ENCODE results near the gene SSTR5.

SSTR5 gene

DNA sequence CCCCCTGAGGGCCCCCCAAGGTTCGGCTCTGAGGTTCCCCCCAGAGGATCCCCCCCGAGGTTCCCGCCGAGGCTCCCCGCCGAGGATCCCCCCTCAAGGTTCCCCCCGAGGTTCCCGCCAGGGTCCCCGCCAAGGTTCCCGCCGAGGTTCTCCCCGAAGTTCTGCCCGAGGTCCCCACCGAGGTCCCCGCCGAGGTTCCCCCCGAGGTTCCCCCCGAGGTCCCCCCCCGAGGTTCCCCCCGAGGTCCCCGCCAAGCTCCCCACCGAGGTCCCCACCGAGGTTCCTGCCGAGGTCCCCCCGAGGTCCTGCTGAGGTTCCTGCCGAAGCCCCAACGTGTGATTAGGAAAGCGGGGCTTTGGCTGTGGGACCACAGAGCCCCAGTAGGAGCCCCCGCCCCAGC, 32.2 kb upstream of the SSTR5 start:
- DNase-seq: no peak

DNA sequence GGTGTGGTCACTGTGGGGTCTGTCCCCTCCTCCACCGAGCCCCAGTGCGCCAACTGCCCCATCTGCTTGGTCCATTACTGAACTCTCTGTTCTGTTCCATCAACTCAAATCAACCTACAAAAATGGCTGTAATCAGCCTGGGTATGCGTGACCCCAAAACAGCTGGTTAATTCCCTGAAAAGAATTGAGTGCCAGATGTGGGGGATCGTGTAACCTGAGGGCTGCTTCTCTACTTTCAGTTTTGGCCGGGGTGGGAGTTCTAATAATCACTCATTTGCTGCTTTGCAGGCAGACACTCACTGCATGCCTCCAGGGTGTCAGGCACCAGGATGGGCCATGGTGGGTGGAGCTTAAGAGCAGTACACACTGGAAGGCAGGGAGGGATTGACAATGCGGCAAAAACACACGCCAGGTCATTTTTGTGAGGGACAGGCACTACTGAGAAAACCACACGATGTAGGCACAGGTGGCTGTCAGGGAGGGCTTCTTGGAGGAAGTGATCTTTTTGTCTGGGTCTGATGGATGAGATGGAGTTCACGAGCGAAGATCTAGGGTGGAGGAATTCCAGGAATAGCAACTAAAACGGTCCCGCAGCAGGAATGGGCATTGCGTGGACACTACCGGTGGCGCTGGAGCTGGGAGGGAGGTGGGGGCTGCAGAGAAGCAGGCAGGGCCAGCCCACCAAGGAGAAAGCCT, 30.4 kb upstream of the SSTR5 start:
- no peak for DNase-seq

DNA sequence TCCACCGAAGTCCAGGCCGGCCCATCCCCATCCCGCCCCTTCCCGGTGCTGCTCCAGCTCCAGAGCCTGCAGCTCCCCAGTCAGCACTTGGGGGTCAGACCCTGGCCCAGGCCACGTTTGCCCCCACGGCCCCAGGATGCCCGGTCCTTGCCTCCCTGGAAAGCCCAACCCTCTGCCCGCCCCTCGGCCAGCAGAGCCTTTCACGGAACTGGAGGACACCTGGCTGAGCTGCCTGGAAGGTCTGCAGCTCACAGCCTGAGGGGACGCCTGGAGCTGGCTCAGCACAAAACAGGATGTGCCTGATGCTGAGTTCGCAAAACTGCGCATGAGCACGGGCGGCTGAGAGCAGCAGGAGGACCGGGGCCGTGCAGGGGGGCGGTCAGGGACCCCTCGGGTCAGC, 29.7 kb upstream of the SSTR5 start:
- no peak for DNase-seq

DNA sequence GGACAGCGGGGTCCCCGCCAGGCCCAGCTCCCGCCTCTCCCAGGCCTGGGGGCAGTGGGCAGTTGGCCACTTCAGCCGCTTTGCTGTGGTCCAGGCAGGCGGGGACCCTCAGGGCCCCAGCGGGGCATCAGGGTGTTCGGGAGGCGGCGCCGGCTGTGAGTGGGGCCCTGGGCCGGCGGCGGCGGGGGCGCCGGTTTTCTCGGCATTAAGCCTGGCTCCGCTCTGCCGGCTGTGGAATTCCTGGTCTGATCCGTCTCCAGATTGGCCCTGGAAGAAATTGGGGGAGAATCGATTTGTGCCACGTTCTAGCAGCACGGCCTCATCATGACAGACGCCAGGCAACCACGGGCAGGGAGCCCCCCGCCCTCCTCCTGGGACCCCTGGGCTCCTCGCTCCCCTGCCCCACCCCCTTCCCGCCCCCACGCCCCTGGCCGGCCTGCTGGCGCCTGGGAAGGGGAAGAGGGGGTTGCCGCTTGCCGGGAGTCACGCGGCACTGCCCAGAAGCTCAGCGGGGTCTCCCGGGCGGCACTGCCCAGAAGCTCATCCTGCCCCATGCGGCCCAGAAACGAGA, 28.6 kb upstream of the SSTR5 start:
- no peak for DNase-seq

DNA sequence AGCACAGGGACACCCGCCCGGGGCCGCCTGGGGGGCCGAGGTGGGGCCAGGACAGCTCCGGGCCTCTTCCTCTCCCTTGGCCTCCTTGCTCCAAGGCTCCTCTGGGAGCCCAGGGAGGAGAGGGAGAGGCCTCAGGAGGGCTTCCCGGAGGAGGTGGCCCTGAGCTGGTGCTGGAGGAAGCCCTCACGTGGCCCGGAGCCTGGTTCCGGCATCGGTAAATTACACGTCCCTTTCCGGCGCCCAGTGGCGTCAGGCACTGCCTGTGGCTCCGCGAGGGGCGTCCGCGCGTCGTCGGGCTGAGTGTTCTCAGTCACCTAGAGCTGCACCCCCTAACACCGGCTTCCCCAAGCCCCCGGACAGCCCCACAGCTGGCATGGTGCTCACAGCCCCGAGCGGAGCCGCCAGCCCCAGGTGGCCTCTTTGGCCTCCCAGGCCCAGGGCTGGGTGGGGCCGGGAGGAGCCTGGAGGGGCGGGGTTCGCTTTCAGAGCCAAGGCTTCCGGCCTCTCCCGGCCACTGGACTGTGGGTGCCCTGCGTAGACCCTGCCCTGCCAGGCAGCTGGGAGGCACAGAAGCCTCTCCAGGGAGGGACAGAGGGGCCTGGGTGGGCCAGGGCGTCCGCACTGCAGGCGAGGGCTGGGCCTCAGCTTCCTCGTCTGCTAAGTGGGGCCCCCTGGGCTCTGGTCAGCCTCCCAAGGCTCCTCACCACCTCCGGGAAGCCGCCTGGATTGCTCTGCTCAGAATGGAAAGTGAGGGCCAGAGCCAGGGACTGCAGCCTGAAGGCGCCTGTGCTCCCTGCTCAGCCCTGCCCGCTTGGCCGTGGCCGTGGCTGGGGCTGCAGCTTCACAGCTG, 27.9 kb upstream of the SSTR5 start:
- DNase-seq: no peak

DNA sequence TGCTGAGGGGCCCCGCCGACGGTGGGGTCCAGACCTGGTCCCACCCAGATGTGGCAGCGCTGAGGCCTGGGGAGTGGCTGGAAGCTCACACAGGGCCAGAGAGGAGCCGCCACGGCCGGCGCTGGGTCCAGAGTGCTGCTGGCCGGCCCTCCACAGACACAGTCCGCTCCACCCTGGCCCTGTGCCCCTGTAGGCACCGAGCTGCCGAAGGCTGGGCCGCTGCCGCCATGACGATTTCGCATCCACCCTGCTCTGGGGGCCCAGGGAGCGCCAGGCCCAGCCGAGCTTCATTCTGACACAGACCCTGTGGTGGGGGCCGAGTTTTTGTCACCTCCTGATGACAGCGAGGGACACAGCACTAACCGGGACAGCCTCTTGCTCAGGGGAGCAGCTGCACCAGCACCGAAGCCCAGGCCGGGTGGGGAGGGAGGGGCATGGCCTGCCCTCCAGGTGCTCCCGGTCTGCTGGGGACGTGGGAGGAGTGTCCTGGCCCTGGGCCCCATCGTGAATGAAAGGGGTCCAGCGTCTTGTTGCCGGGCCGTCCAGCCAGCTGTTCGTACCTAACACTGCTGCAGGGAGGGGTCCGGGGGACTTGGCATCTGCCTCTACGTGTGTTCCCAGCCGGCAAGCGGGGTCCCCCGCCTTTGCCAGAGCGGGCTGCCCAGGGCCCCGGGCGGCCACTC, 27.1 kb upstream of the SSTR5 start:
- no peak for DNase-seq

DNA sequence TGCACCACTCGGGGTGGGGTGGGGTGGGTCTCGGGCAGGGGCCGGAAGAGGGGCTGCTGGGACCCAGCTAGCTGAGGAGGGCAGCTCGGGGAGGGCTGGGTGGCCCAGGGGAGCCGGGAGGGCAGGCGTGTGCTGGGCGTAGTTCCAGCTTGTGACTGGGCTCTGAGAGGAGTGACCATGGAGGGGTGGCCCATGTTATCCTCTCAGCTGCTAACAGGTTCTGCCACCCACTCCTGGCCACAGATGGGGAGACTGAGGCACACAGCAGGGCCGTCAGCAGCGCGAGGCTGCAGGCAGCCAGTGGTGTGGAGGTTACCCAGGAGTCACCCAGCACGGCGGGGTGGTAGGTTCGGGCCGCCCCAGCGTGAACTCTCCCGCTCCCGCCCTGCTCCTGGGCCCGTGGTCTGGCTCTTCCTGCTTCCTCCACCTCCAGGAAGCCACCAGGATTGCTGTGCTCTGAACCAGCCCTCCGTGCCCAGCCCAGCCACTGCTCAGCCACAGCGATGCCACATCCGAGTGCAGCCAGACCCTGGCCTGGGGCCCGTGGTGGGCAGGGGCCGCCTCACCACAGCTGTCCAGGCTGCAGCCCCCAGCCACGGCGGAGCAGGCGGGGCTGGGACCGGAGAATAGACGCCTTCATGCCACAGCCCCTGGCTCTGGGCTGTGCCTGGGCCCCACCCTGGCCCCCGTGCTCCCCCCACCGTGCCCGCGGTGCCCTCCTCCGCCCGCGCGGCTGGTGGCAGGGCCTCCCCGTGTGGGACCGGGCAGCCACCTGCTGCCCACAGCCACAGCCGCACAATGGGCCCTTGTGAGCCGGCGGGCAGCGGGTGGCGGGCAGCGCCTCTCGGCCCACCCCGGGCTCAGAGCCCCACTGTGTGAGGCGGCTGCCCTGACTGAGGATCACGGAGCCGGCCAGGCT, 26.3 kb upstream of the SSTR5 start:
- no peak for DNase-seq

DNA sequence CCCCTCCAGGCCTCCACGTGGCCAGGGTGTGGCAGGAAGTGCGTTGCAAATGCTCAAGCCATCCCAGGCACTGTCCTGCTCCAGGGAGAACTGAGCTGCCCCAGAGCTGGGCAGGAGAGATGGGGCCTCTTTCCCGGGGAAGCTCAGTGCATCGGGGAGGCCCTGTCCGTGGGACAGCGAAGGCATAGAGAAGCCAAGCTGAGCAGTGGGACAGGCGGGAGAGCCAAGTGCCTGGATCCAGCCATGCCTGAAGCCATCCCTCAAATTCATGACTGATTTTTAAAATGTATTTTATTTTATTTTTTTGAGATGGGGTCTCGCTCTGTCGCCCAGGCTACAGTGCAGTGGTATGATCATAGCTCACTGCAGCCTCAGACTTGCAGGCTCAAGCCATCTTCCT, 25.4 kb upstream of the SSTR5 start:
- no peak for DNase-seq

DNA sequence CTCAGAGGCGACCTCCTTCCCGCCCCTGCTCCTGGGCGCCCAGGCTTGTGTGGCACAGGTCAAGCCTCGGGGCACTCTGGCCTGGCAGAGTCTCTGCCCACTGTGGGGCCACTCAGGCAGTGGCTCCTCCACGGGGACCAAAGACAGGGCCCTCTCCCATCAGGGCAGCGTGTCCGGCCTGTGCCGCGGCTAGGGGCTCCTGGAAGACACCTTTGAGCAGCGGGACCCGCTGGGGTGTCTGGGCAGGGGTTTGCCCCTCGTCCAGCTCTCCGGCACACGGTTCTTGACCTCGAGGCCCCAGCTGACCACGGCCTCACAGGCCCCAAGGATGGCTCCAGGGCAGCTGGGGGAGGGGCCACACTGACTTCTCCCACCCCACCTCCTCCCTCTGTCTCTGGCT, 24.7 kb upstream of the SSTR5 start:
- no peak for DNase-seq

DNA sequence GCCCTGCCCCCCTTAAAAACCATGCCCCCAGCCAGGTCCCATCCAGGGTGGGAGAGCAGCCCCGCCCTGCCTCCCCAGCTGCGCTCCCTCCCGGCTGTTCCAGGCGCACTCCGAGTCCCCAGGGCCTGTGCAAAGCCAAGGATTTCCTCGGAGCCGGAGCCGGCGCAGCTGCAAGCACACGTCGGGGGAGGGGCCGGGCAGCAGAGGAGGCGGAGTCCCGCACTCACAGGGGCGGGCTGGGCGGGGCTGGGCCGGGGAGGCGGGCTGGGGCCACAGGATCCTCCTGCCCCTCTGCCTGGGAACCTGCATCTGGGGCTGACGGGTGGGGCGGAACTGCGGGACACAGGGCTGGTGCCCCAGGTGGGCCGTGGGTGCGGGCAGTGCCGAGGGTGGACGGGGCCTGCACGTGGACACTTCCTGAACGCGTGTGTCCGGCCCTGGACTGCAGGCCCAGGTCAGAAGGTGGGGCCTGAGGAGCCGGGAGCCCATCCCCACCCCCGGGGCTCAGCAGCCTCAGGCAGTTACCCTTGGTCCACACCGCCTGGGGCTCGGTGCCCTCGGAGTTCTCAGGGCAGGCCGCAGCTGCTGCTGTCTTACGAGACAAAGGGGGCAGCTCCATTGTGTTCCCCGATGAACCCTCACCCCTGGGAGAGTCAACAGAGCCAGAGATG, 24.0 kb upstream of the SSTR5 start:
- DNase-seq: no peak

DNA sequence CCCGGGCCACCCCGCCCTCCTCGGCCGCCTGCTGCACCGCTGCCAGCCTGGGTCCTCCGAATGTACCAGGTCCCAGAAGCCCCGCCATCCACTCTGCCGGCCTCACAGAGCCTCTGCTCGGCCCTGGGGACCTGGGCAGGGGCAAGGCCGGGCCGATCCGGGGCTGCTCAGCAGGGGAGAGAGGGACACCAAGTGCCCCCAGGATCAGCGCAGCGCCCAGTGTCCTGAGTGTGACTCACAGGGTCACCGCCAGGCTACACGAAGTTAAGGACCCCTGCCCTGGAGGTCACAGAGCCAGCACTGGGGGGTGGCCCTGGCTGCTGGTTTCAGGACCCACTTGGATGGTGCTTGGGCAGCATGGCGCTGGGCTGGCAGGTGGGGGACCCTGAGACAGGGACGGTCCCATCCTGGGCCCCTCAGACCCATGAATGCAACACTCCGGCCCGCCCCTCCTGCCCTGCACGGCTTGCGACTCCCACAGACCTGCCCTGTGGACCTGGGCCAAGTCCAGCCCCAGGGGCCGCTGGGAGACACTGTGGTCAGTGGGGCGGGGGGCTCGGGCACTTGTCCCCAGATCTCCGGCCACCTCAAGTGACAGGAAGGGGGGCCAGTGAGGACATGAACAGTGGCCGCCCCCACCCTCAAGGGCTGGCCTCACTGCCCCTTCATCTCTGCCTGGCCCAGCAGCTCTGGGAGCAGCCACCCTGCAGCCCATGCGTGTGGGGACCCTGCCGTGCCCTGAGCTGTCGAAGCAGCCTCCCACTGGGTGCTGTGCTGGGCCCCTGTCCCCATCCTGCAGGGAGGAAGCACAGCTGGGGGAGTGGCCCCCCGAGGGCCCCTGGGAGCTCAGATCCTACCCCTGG, 23.2 kb upstream of the SSTR5 start:
- no peak for DNase-seq

DNA sequence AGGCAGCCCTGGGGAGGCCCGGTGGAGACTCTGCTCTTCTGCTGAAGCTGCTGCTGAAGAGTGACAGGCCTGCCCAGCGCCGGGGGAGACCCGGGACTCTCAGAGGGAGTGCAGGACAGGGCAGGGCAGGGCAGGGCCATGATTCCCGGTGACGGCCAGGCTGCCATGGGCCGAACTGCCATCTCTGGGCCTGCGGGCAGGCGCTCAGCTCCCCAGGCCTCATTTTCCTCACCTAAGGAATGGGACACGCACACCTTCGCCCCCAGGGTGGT, 22.6 kb upstream of the SSTR5 start:
- DNase-seq: no peak

DNA sequence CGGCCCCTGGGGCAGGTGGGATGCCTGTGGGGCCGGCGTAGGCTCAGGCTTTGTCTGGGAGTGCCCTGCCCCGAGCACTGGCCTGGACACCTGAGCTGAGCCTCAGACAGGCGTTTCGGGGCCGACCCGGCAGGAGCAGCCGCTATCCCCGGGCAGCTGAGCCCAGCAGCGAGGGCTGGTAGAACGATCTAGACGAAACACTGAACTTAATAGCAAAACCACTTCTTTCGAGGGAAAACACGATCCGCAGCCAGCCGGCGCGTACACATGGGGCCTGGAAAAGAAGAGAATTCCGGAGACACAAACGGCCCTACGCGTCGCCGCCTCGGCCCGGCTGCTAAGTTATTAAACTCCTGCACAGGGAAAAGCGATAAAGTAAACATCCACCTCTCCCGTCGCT, 22.0 kb upstream of the SSTR5 start:
- no peak for DNase-seq

DNA sequence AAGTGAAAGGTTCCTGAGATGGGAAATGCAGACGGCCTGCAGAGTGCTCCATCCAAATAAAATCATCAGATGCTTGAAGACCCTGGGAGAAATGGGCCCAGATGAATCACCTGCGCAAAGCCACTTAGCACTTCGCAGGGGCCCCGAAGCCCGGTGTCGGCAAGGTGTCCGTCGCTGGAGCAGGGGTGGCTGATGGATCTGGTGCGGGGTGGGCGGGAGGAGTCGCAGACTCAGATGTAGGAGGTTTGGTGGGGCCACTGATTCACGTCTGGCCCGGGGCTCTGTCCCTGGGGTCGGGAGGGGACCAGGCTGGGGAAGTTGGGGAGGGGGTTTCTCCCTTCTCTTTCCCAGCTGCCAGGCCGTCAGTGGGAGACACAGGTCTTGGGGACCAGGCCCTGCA, 21.6 kb upstream of the SSTR5 start:
- DNase-seq: no peak

DNA sequence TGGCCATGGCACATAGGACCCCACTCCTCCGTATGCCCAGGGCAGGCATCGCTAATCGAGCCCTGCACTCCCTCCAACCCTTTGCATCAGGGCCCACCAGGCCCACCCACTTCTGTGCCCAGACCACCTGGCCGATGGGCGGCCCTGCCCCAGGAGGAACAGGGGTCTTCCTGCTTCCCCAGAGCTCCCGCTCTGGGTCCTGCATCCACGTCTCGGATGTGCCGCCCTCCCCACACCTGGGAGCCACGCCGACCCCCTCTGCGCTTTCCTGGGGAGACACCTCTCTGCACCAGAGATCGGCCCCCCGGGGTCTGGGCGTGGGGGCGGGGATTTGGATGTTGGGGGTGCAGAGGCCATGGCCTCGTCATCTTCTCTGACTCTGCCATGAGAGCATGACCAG, 21.1 kb upstream of the SSTR5 start:
- DNase-seq: no peak

DNA sequence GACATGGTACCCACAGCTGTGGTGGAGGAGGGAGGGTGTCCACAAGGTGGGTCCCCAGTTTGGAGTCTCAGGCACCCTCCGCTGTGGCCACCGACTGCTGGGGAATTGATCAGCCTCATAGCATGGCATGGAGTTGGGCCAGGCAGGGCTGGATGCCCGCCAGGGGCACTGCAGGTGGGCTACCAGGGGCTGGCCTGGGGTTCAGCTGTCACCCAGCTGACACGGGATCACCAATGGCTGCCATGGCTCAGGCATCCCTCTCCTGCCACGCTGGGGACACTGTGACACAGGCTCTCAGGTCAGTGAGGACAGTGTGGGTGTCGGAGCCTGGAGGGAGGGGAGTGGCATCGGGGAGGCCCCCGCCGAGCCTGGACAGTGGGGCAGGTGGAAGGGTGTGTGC, 19.8 kb upstream of the SSTR5 start:
- no peak for DNase-seq

DNA sequence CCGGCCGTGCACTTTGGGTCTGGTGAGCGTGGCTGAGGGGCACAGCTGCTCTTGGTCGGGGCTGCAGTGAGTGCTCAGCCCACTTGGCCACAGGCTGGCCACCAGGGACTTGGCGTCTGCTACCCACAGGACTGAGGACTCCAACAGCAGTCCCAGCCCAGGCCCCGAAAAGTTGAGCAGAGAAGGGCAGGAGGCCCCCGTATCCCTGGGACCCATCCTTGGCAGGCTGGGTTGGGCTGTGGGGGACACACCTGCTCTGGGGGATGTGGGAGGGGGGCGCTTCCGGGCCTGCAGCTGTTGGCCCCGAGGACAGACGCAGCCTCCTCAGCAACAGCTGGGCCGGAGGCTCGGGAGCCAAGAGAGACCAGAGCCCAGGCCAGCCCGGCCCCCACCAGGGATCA, 19.4 kb upstream of the SSTR5 start:
- DNase-seq: no peak

DNA sequence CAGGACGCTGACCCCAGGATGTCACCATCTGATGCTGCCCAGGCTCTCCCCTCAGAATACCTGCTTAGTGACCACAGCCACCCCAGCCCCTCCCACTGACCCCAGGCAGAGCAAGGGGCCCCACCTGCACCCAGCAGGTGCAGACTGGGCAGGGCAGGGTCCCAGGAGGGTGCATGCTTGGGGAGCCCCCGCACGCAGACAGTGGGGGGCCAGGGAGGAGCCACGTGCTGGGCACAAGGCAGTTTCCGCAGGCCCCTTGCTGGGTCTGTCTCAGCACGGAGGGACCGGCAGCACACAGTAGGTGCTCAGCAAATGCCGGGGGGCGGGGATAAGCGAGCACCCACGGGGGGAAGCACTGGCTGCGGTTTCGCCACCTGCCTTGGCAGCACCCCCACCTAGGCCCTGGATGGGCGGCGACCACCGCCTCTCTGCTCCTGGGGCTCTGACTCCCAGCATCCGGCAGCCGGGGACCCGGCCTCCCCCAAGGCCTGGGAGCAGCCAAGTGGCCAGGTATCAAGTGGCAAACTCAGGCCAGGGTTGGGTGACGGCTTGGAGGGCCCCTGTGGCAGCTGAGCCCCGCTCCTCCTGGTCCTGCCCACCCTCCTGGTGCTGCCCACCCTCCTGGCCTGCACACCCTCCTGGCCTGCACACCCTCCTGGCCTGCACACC, 18.7 kb upstream of the SSTR5 start:
- DNase-seq: no peak

DNA sequence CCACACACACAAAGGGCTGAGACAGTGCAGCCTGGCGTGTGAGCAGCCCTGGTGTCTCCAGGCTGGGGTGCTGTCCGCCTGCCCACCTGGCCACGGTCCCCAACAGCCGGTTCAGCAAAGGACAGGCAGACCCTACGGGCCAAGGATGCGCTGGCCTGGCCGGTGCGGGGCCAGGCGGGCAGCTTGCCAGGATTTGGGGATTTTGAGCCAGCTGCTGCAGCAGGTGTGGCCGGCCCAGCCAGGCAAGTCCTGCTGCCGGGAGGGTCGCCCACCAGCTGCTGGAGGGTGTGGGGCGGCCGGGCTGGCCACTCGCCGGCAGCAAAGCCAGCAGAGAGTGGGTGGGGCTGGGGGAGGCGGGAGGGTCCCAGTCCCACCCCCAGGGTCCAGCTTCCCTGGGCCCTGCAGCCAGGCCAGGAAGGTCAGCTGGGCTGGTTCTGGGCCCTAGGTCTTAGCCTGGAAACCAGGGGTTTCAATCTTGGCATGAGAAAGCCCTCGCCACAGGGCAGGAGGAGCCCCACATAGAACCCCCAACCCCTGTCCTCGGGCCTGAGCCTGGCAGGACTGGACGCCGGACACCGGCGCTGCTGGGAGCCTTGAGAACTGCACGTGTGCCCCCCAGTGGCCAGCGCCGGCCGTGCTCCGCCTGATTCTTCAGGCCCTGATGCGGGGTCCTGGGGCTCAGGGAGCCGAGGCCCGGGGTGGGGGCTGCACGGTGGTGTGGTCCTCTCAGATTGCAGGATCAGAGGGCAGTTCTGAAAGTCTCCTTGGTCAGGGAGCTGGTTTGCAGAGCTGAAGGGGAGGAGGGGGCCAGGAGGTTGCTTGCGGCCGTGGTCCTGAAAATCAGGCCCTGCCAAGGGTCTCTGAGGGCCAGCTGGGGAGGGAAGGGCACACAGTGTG, 17.6 kb upstream of the SSTR5 start:
- DNase-seq: peak; percentile 17

DNA sequence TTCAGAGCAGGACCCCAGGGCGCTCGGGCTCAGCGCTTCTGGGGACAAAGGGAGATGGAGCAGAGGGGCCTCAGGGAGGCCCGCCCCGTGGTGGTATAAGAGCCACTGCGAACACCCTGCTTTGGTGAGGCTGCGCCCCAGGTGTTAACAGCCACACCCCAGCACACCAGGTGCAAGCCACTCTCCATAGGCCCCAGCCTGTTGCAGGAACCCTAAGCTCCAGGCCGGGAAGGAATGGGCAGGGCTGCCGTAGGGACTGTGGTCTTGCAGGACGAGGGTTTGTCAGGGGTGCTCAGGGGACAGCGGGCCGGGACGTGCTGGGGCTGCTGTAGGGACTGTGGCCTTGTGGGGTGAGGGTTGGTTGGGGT, 17.0 kb upstream of the SSTR5 start:
- DNase-seq: no peak

Measured in activated gamma-delta T cell treated with Interleukin-2 at 50 U/mL for 16 hours (primary cell).